Ishikawa (cell line): ENCODE results near the gene DOCK3.

Source experiments
- CEBPB ChIP-seq: IDR thresholded peaks from 2 replicates; pipeline ENCODE4 v1.6.1; 2012
- CREB1 ChIP-seq: IDR thresholded peaks from 2 replicates; pipeline ENCODE4 v1.6.1; 2012; ENCODE audit warnings: low read depth
- EGR1 ChIP-seq: IDR thresholded peaks from 2 replicates; pipeline ENCODE4 v1.6.1; 2012
- EP300 ChIP-seq: IDR thresholded peaks from 2 replicates; pipeline ENCODE4 v1.6.1; 2012; ENCODE audit warnings: borderline replicate concordance
- FOXM1 ChIP-seq: IDR thresholded peaks from 2 replicates; pipeline ENCODE4 v1.6.1; 2012; ENCODE audit warnings: low read depth, borderline replicate concordance
- MAX ChIP-seq: IDR thresholded peaks from 2 replicates; pipeline ENCODE4 v1.6.1; 2012
- NFIC ChIP-seq: IDR thresholded peaks from 2 replicates; pipeline ENCODE4 v1.6.1; 2012
- RAD21 ChIP-seq: IDR thresholded peaks from 2 replicates; pipeline ENCODE4 v1.6.1; 2012; ENCODE audit warnings: low read depth
- REST ChIP-seq: IDR thresholded peaks from 2 replicates; pipeline ENCODE4 v1.6.1; 2012; ENCODE audit warnings: low read depth, mild to moderate bottlenecking
- TAF1 ChIP-seq: IDR thresholded peaks from 2 replicates; pipeline ENCODE4 v1.6.1; 2012; ENCODE audit warnings: low read depth, mild to moderate bottlenecking
- TCF12 ChIP-seq: IDR thresholded peaks from 2 replicates; pipeline ENCODE4 v1.6.1; 2012; ENCODE audit warnings: low read depth
- TEAD4 ChIP-seq: IDR thresholded peaks from 2 replicates; pipeline ENCODE4 v1.6.1; 2012
- USF1 ChIP-seq: IDR thresholded peaks from 2 replicates; pipeline ENCODE4 v1.6.1; 2012
- YY1 ChIP-seq: IDR thresholded peaks from 2 replicates; pipeline ENCODE4 v1.6.1; 2012; ENCODE audit warnings: low read depth
- ZBTB7A ChIP-seq: IDR thresholded peaks from 2 replicates; pipeline ENCODE4 v1.6.1; 2012; ENCODE audit warnings: low read depth

DOCK3 gene

GRCh38 chr3:50687127-50687751, 12.5 kb downstream of the DOCK3 start:
- TF ChIP-seq REST: no peak

- TF ChIP-seq YY1: no peak
- no peak for TF ChIP-seq TAF1
- TF ChIP-seq CEBPB: no peak
- TF ChIP-seq FOXM1: no peak
- TF ChIP-seq RAD21: no peak
- no peak for TF ChIP-seq MAX
- no peak for TF ChIP-seq REST
- TF ChIP-seq EP300: no peak
- TF ChIP-seq ZBTB7A: no peak
- no peak for TF ChIP-seq EGR1
- TF ChIP-seq NFIC: no peak
- no peak for TF ChIP-seq USF1
These were observed 13.2 kb downstream of the DOCK3 start for GRCh38 chr3:50687916-50688315.

- no peak for TF ChIP-seq CEBPB
These were observed 14.8 kb downstream of the DOCK3 start for GRCh38 chr3:50689558-50689957.

GRCh38 chr3:50695031-50695430, 20.3 kb downstream of the DOCK3 start:
- TF ChIP-seq EP300 (no peak), USF1 (no peak), TCF12 (no peak), YY1 (no peak), TAF1 (no peak), CEBPB (no peak)

- TF ChIP-seq CEBPB (no peak), REST (no peak), CREB1 (no peak), EP300 (no peak), EGR1 (no peak), NFIC (no peak), TAF1 (no peak), RAD21 (no peak), USF1 (no peak), TCF12 (no peak), FOXM1 (no peak), YY1 (no peak), MAX (no peak), ZBTB7A (no peak), TEAD4 (no peak)
These were observed 21.5 kb downstream of the DOCK3 start for GRCh38 chr3:50696276-50696675.
